KMS-11 (cell line): ENCODE results near the gene SMAD3.

Experiments used
- H2AFZ ChIP-seq: fragments of 200-600 bp; sonication (generic); 2 replicates; pipeline ENCODE4 v1.6.1; 2016; ENCODE audit warnings: antibody characterized with exemption, mixed run types, low read depth
- H3K27ac ChIP-seq: fragments of 200-600 bp; sonication (generic); 2 replicates; pipeline ENCODE4 v1.6.1; 2016; ENCODE audit warnings: mild to moderate bottlenecking, mixed run types
- H3K27me3 ChIP-seq: fragments of 200-600 bp; sonication (generic); 2 replicates; pipeline ENCODE4 v1.6.1; 2017; ENCODE audit warnings: mild to moderate bottlenecking, low read depth, mixed run types, moderate library complexity; ENCODE audit not compliant: insufficient read depth
- H3K36me3 ChIP-seq: fragments of 200-600 bp; sonication (generic); 2 replicates; pipeline ENCODE4 v1.6.1; 2017; ENCODE audit warnings: mild to moderate bottlenecking, mixed run types; ENCODE audit not compliant: insufficient read depth
- H3K4me1 ChIP-seq: fragments of 200-600 bp; sonication (generic); 2 replicates; pipeline ENCODE4 v1.6.1; 2016; ENCODE audit warnings: mild to moderate bottlenecking, low read depth, mixed run types; ENCODE audit not compliant: poor library complexity, severe bottlenecking
- H3K4me2 ChIP-seq: fragments of 200-600 bp; sonication (generic); 2 replicates; pipeline ENCODE4 v1.7.0; 2016; ENCODE audit warnings: mild to moderate bottlenecking, mixed run types
- H3K4me3 ChIP-seq: fragments of 200-600 bp; sonication (generic); IDR thresholded peaks from 2 replicates; pipeline ENCODE4 v1.6.1; 2017; ENCODE audit warnings: low read depth, low read length, mixed read lengths; ENCODE audit not compliant: insufficient read depth
- H3K79me2 ChIP-seq: fragments of 200-600 bp; sonication (generic); 2 replicates; pipeline ENCODE4 v1.6.1; 2016; ENCODE audit warnings: low read depth, mixed run types; ENCODE audit not compliant: insufficient read depth
- H3K9ac ChIP-seq: fragments of 200-600 bp; sonication (generic); 2 replicates; pipeline ENCODE4 v1.6.1; 2016; ENCODE audit warnings: mild to moderate bottlenecking, mixed run types
- H4K20me1 ChIP-seq: fragments of 200-600 bp; sonication (generic); 2 replicates; pipeline ENCODE4 v1.6.1; 2016; ENCODE audit warnings: mild to moderate bottlenecking, mixed run types; ENCODE audit not compliant: insufficient read depth
- TF ChIP-seq, protein P1 (sequence below): fragments of 200-600 bp; sonication (generic); conservative IDR thresholded peaks from 2 replicates; pipeline ENCODE4 v1.6.1; 2017; ENCODE audit warnings: low read depth, mild to moderate bottlenecking, antibody characterized with exemption, low read length, moderate library complexity, mixed read lengths

SMAD3 gene

DNA sequence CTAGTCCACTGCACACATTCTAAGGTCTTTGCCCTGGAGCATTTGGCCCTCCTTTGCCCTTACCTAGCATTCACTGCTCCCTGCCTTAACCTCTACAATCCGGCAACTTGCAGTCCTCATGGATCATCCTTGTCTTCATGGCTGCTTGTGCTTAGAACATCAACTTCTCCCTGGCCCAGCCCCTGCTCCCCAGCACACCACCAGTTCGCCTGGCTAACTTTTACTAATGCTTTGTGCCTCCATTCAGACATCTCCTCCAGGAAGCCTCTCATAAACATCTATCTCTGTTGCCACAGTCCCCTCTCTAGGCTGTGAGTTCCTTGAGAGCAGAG lies 131.9 kb downstream of the SMAD3 start:
- Histone ChIP-seq H3K4me1 (peaks cover 14% of the 10 kb centered on the region), H2AFZ (no peak overlapping the region), H3K27me3 (no peaks in the 10 kb centered on the region), H3K27ac (no peak overlapping the region), H3K4me3 (no peak overlapping the region), H3K9ac (no peak overlapping the region), H3K4me2 (no peak overlapping the region), H3K36me3 (no peaks in the 10 kb centered on the region), H3K79me2 (no peaks in the 10 kb centered on the region), H4K20me1 (no peaks in the 10 kb centered on the region)
- TF ChIP-seq, protein P1, sequence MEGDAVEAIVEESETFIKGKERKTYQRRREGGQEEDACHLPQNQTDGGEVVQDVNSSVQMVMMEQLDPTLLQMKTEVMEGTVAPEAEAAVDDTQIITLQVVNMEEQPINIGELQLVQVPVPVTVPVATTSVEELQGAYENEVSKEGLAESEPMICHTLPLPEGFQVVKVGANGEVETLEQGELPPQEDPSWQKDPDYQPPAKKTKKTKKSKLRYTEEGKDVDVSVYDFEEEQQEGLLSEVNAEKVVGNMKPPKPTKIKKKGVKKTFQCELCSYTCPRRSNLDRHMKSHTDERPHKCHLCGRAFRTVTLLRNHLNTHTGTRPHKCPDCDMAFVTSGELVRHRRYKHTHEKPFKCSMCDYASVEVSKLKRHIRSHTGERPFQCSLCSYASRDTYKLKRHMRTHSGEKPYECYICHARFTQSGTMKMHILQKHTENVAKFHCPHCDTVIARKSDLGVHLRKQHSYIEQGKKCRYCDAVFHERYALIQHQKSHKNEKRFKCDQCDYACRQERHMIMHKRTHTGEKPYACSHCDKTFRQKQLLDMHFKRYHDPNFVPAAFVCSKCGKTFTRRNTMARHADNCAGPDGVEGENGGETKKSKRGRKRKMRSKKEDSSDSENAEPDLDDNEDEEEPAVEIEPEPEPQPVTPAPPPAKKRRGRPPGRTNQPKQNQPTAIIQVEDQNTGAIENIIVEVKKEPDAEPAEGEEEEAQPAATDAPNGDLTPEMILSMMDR: no peak

DNA sequence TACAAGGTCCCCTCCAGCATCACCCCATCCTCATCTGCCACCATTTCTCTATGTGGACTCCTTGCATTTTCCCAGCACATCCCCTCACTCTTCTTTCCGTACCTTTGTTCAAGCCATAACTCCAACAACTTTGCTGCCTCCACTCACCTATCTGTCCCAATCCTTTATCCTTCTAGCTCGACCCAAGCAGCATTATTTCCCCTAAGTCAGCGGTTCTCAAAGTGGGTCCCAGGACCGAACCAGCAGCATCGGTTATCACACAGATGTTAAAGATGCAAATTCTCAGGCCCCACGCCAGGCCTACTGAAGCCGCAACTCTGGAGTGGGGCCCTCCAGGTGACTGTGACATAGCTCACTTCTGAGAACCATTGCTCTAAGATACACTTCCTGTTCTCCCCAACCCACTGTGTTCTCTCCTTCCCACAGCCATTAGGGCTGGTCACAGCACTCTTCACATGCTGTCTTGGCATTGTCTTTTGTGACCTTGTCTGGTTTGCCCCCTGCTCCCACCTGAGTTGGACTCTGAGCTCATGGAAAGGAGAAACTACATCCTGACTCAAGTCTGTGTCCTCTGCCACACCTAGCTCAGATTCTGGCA lies 132.9 kb downstream of the SMAD3 start:
- Histone ChIP-seq H4K20me1 (no peaks in the 10 kb centered on the region), H3K4me2 (no peak overlapping the region), H3K79me2 (no peaks in the 10 kb centered on the region), H3K27ac (no peak overlapping the region), H3K36me3 (no peaks in the 10 kb centered on the region), H3K27me3 (no peaks in the 10 kb centered on the region), H3K4me1 (peaks cover 14% of the 10 kb centered on the region), H3K4me3 (no peak overlapping the region), H3K9ac (no peak overlapping the region), H2AFZ (no peak overlapping the region)
- TF ChIP-seq, protein P1: no peak

DNA sequence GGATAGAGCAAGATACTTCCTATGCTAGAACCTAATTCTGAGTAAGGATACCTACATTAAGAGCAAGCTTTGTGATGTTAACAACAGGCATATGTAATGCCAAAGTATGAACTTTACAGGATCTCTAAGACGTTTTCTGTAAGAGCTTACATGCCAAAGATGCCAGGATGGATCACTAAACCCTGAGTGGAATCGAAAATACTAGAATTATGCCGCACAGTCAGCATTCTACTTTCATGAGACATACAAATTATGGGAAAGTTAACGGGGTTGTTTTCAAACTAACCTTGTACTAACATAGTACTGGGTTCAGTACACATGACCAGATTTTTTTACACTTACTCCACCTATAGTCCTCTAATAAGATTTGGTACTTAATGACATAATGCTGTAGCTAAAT lies 134.0 kb downstream of the SMAD3 start:
- Histone ChIP-seq H2AFZ (no peak overlapping the region), H3K79me2 (no peaks in the 10 kb centered on the region), H3K27ac (no peak overlapping the region), H3K4me1 (peaks cover 14% of the 10 kb centered on the region), H3K4me2 (no peak overlapping the region), H3K9ac (no peak overlapping the region), H3K36me3 (no peaks in the 10 kb centered on the region), H4K20me1 (no peaks in the 10 kb centered on the region), H3K27me3 (no peaks in the 10 kb centered on the region), H3K4me3 (no peak overlapping the region)
- TF ChIP-seq, protein P1: no peak

DNA sequence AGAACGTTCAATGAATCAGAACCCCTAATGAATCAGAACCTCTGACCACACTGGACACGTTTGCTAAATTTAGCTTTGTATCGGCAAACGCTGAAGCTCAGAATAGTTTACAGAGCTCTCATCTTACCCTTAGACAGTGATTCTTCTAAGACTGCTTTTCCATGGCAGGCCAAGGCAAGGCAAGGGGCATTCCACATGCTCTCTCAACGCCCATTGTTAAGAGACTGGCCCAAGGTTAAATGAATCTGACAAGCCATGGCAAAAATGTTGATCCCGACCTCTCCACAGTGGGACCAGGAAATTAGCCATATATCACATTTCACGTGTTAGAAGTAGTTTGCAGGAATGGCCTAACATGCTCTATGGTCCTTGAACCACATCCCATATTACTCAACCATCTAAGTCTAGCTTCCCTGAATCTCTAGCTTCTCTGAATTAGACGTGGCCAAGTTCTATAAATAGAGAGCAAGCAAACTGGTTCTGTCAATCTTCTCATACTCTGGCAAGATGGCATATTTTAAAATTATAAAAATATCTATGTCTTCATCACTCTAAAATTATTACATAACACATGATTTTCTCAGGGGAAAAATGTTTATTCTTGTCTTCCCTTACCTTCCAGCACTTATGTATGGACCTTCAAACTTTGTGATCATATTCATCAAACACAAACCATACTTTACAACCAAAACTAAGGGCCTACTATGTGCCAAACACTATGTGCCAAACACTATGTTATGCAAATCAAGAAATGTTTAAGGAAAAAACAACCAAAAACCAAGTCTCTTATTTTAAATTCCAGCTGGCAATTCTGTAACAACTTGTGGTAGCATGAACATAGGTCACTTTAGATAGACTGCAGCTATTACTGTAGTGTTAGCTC lies 134.7 kb downstream of the SMAD3 start:
- H3K4me3 ChIP-seq: no peak overlapping the region
- H2AFZ ChIP-seq: no peak overlapping the region
- H4K20me1 ChIP-seq: no peaks in the 10 kb centered on the region
- H3K79me2 ChIP-seq: no peaks in the 10 kb centered on the region
- H3K4me2 ChIP-seq: no peak overlapping the region
- H3K4me1 ChIP-seq: peaks cover 14% of the 10 kb centered on the region
- H3K9ac ChIP-seq: no peak overlapping the region
- H3K36me3 ChIP-seq: no peaks in the 10 kb centered on the region
- H3K27ac ChIP-seq: no peak overlapping the region
- H3K27me3 ChIP-seq: no peaks in the 10 kb centered on the region
- TF ChIP-seq, protein P1: no peak
